Neural cell (in vitro differentiated cells): Measurements from ENCODE around the gene DBF4B. TPM values are rescaled to one million over a fixed set of nuclear protein-coding genes. Genes with fewer than 3 reads are reported as not detected.

ENCODE experiments used
- H2AFZ ChIP-seq: fragments of 200-600, 300-800 bp; sonication (generic), shearing (Covaris generic); 2 replicates; pipeline ENCODE4 v1.6.0; 2014; ENCODE audit warnings: low read depth, mild to moderate bottlenecking, antibody characterized with exemption, low read length, moderate library complexity
- H3F3A ChIP-seq: fragments of 200-600 bp; shearing (Covaris generic); 2 replicates; pipeline ENCODE4 v1.6.1; 2016; ENCODE audit warnings: mild to moderate bottlenecking, moderate library complexity, mixed read lengths, antibody characterized with exemption, low read length; ENCODE audit not compliant: insufficient read depth, poor library complexity, severe bottlenecking
- H3K27ac ChIP-seq: fragments of 200-600, 300-800 bp; sonication (generic), shearing (Covaris generic); 2 replicates; pipeline ENCODE4 v1.5.1; 2014; ENCODE audit warnings: mild to moderate bottlenecking, low read length, moderate library complexity
- H3K27me3 ChIP-seq: fragments of 300-800, 200-600 bp; sonication (generic), shearing (Covaris generic); 2 replicates; pipeline ENCODE4 v1.6.0; 2014; ENCODE audit warnings: mild to moderate bottlenecking, low read depth, low read length, moderate library complexity; ENCODE audit not compliant: insufficient read depth
- H3K36me3 ChIP-seq: fragments of 300-800, 200-600 bp; sonication (generic), shearing (Covaris generic); 2 replicates; pipeline ENCODE4 v1.5.1; 2014; ENCODE audit warnings: mild to moderate bottlenecking, antibody characterized with exemption, low read length, moderate library complexity; ENCODE audit not compliant: insufficient read depth
- H3K4me2 ChIP-seq: fragments of 300-800, 200-600 bp; sonication (generic), shearing (Covaris generic); 2 replicates; pipeline ENCODE4 v1.6.0; 2014; ENCODE audit warnings: mild to moderate bottlenecking, low read length
- H3K4me3 ChIP-seq: fragments of 300-800, 200-600 bp; sonication (generic), shearing (Covaris generic); 2 replicates; pipeline ENCODE4 v1.5.1; 2014; ENCODE audit warnings: mild to moderate bottlenecking, low read length, moderate library complexity
- H3K79me2 ChIP-seq: fragments of 200-600 bp; shearing (Covaris generic); replicated peaks from 2 replicates; pipeline ENCODE4 v1.6.0; 2014; ENCODE audit warnings: mild to moderate bottlenecking, low read length, moderate library complexity; ENCODE audit not compliant: insufficient read depth
- H3K9ac ChIP-seq: fragments of 300-800, 200-600 bp; sonication (generic), shearing (Covaris generic); 2 replicates; pipeline ENCODE4 v1.6.1; 2016; ENCODE audit warnings: mild to moderate bottlenecking, low read length, mixed read lengths
- H3K9me2 ChIP-seq: fragments of 200-600 bp; shearing (Covaris generic); 2 replicates; pipeline ENCODE4 v1.6.1; 2016; ENCODE audit warnings: mild to moderate bottlenecking, low read length, mixed read lengths; ENCODE audit not compliant: insufficient read depth
- H3K9me3 ChIP-seq: fragments of 200-600, 300-800 bp; sonication (generic), shearing (Covaris generic); 2 replicates; pipeline ENCODE4 v1.6.1; 2016; ENCODE audit warnings: mild to moderate bottlenecking, mixed run types, low read length, moderate library complexity, mixed read lengths
- H4K20me1 ChIP-seq: fragments of 200-600 bp; shearing (Covaris generic); 2 replicates; pipeline ENCODE4 v1.6.1; 2016; ENCODE audit warnings: mild to moderate bottlenecking, mixed run types; ENCODE audit not compliant: insufficient read depth
- EP300 ChIP-seq: fragments of 450-650 bp; conservative IDR thresholded peaks from 2 replicates; pipeline ENCODE4 v1.6.1; 2014; ENCODE audit warnings: antibody characterized with exemption, mild to moderate bottlenecking, moderate library complexity; ENCODE audit not compliant: poor library complexity, severe bottlenecking
- EZH2 ChIP-seq: fragments of 200-600, 300-800 bp; shearing (Covaris generic), sonication (generic); IDR thresholded peaks from 2 replicates; pipeline ENCODE4 v1.6.1; 2014; ENCODE audit warnings: antibody characterized with exemption, low read length, borderline replicate concordance, mild to moderate bottlenecking; ENCODE audit not compliant: insufficient read depth, poor library complexity, severe bottlenecking
- MXI1 ChIP-seq: fragments of 450-650 bp; conservative IDR thresholded peaks from 2 replicates; pipeline ENCODE4 v1.6.1; 2014; ENCODE audit warnings: antibody characterized with exemption, mild to moderate bottlenecking; ENCODE audit not compliant: poor library complexity, severe bottlenecking
- POLR2AphosphoS5 ChIP-seq: IDR thresholded peaks from 2 replicates; pipeline ENCODE4 v1.6.1; 2012
- RAD21 ChIP-seq: fragments of 450-650 bp; conservative IDR thresholded peaks from 2 replicates; pipeline ENCODE4 v1.6.1; 2014; ENCODE audit warnings: antibody characterized with exemption, mild to moderate bottlenecking, moderate library complexity
- SMC3 ChIP-seq: fragments of 450-650 bp; conservative IDR thresholded peaks from 2 replicates; pipeline ENCODE4 v1.6.1; 2014; ENCODE audit warnings: antibody characterized with exemption, mild to moderate bottlenecking, moderate library complexity; ENCODE audit not compliant: poor library complexity
- TAF1 ChIP-seq: IDR thresholded peaks from 2 replicates; pipeline ENCODE4 v1.6.1; 2012; ENCODE audit warnings: low read depth
- polyA plus RNA-seq: library from polyadenylated mRNA; depleted of rRNA; stranded (reverse); fragments of >200 nt; gene quantifications from 2 replicates; pipeline ENCODE4 v1.2.3, GENCODE V29; 2014
- TF ChIP-seq, protein P1 (sequence below): fragments of 450-650 bp; IDR thresholded peaks from 2 replicates; pipeline ENCODE4 v1.5.1; 2014; ENCODE audit warnings: antibody characterized with exemption, mild to moderate bottlenecking, moderate library complexity; ENCODE audit not compliant: poor library complexity, severe bottlenecking
- TF ChIP-seq, protein P2 (sequence below): IDR thresholded peaks from 2 replicates; pipeline ENCODE4 v1.6.1; 2012; ENCODE audit warnings: borderline replicate concordance

Gene DBF4B
- polyA plus RNA-seq, 1 donor from 2014 or later = 10.7 TPM

DNA sequence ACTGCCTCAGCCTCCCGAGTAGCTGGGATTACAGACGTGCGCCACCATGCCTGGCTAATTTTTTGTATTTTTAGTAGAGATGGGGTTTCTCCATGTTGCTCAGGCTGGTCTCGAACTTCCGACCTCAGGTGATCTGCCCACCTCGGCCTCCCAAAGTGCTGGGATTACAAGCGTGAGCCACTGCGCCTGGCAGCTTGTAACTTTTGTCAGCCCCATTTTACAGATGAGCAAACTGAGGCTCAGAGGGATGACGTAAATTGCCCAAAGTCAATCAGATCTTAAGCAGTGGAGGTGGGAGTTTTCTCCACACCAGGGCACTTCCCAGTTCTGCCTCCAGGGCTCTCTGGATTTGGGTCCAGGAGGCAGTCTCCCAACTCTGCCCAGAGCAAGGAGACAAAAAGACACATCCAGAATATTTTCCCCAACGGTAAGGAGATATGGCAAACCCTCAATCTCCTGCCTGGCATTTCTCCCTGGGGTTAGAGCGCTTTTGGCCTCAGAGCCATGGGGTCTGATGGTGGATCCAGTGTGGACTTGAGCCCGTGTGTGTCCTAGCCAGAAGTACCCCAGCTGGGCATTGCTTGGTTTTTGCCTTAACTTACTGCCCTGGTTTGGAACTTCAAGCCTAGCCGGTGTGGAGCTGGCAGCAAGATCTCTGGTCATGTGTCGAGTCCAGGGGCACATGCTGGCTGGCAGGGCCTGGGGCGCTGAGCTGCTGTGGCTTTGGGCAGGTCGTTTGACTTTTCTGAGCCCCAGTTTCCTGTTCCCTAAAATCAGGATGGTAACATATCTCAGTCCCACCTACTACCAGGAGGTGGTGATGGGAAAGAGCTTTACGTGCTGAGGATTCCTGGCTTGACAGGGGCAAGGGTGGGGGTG is 53.7 kb downstream of the DBF4B start:
- Histone ChIP-seq H3K9me3 (no peaks in the 10 kb centered on the region), H2AFZ (no peak overlapping the region), H3K4me3 (no peak overlapping the region), H3K4me2 (no peak overlapping the region), H3K9ac (no peak overlapping the region), H3K9me2 (no peaks in the 10 kb centered on the region), H3K36me3 (no peaks in the 10 kb centered on the region), H3K27me3 (peaks cover 7% of the 10 kb centered on the region), H3K27ac (no peak overlapping the region), H3F3A (no peaks in the 10 kb centered on the region), H4K20me1 (no peaks in the 10 kb centered on the region), H3K79me2 (no peaks in the 10 kb centered on the region)
- TF ChIP-seq, protein P1, sequence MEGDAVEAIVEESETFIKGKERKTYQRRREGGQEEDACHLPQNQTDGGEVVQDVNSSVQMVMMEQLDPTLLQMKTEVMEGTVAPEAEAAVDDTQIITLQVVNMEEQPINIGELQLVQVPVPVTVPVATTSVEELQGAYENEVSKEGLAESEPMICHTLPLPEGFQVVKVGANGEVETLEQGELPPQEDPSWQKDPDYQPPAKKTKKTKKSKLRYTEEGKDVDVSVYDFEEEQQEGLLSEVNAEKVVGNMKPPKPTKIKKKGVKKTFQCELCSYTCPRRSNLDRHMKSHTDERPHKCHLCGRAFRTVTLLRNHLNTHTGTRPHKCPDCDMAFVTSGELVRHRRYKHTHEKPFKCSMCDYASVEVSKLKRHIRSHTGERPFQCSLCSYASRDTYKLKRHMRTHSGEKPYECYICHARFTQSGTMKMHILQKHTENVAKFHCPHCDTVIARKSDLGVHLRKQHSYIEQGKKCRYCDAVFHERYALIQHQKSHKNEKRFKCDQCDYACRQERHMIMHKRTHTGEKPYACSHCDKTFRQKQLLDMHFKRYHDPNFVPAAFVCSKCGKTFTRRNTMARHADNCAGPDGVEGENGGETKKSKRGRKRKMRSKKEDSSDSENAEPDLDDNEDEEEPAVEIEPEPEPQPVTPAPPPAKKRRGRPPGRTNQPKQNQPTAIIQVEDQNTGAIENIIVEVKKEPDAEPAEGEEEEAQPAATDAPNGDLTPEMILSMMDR = no peak

DNA sequence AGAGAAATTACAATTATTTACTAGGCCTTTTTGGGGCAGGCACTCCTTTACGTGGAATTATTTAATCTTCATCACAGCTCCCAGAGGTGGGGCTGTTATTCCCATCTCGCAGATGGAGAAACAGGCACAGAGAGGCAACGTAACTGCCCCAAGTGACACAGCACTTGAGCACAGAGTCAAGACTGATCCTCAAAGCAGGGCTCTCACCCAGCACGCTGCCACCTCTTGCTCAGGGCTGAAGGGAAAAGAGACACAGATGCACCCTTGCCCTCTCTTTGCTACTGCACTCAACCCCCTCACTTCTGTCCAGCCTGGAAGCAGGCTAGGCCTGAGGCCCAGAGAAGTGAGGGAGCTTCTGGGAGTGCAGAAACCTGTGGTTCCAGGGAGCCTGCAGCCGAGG is 54.7 kb downstream of the DBF4B start:
- no peaks in the 10 kb centered on the region for H3K36me3 ChIP-seq
- H4K20me1 ChIP-seq = no peaks in the 10 kb centered on the region
- H3F3A ChIP-seq = no peaks in the 10 kb centered on the region
- no peaks in the 10 kb centered on the region for H3K79me2 ChIP-seq
- H3K9me2 ChIP-seq = no peaks in the 10 kb centered on the region
- H3K9me3 ChIP-seq = no peaks in the 10 kb centered on the region
- H3K4me2 ChIP-seq = no peak overlapping the region
- TF ChIP-seq POLR2AphosphoS5 (no peak), TAF1 (no peak), MXI1 (no peak), SMC3 (no peak), EP300 (no peak), EZH2 (no peak), RAD21 (no peak)
- TF ChIP-seq, protein P1 = no peak
- TF ChIP-seq, protein P2, sequence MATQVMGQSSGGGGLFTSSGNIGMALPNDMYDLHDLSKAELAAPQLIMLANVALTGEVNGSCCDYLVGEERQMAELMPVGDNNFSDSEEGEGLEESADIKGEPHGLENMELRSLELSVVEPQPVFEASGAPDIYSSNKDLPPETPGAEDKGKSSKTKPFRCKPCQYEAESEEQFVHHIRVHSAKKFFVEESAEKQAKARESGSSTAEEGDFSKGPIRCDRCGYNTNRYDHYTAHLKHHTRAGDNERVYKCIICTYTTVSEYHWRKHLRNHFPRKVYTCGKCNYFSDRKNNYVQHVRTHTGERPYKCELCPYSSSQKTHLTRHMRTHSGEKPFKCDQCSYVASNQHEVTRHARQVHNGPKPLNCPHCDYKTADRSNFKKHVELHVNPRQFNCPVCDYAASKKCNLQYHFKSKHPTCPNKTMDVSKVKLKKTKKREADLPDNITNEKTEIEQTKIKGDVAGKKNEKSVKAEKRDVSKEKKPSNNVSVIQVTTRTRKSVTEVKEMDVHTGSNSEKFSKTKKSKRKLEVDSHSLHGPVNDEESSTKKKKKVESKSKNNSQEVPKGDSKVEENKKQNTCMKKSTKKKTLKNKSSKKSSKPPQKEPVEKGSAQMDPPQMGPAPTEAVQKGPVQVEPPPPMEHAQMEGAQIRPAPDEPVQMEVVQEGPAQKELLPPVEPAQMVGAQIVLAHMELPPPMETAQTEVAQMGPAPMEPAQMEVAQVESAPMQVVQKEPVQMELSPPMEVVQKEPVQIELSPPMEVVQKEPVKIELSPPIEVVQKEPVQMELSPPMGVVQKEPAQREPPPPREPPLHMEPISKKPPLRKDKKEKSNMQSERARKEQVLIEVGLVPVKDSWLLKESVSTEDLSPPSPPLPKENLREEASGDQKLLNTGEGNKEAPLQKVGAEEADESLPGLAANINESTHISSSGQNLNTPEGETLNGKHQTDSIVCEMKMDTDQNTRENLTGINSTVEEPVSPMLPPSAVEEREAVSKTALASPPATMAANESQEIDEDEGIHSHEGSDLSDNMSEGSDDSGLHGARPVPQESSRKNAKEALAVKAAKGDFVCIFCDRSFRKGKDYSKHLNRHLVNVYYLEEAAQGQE = no peak
- H3K27ac ChIP-seq = no peak overlapping the region
- H3K9ac ChIP-seq = no peak overlapping the region
- H2AFZ ChIP-seq = no peak overlapping the region
- peaks cover 7% of the 10 kb centered on the region for H3K27me3 ChIP-seq
- no peak overlapping the region for H3K4me3 ChIP-seq
